ENCODE results near the gene CDKL1.

The CDKL1 gene

DNA sequence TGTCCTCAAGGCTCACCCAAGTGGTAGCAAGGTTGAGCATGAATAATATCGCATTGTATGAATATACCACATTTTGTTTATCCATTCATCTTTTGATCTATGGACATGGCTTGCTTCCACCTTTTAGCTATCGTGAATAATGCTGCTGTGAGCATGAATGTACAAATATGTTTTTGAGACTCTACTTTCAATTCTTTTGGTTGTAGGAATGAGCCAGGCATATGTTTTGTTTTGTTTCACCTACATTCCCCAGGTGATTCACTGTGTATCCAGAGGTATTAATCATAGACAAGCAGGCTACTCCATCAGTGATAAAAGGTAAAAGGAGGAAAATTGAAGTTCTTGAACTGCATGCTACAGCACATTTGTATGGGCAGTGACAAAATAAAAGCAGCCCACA lies 35.8 kb downstream of the CDKL1 start:
- Histone ChIP-seq H3K79me2 (ENCODE audit: insufficient read depth, low read length) (no peaks in the 10 kb centered on the region), H3K9ac (ENCODE audit: low read depth, low read length) (no peak overlapping the region), H4K20me1 (ENCODE audit: insufficient read depth, low read length) (no peaks in the 10 kb centered on the region), H2AFZ (ENCODE audit: low read depth, low read length) (no peak overlapping the region), H3K27ac (ENCODE audit: low read length) (no peak overlapping the region), H3K4me1 (ENCODE audit: insufficient read depth, low read length) (peaks cover 26% of the 10 kb centered on the region), H3K9me3 (ENCODE audit: insufficient read depth, low read length, severe bottlenecking) (no peaks in the 10 kb centered on the region), H3K36me3 (ENCODE audit: insufficient read depth, low read length) (peaks cover 3% of the 10 kb centered on the region; the same call in 1 of the 2 replicates), H3K27me3 (ENCODE audit: insufficient read depth, low read length, poor library complexity) (no peaks in the 10 kb centered on the region), H3K4me3 (ENCODE audit: low read depth in 1 of 2, low read length in 2 of 2) (no peak overlapping the region), H3K4me2 (ENCODE audit: insufficient read depth, low read length) (no peak overlapping the region)
- no peak for DNase-seq
- TF ChIP-seq, protein P1, sequence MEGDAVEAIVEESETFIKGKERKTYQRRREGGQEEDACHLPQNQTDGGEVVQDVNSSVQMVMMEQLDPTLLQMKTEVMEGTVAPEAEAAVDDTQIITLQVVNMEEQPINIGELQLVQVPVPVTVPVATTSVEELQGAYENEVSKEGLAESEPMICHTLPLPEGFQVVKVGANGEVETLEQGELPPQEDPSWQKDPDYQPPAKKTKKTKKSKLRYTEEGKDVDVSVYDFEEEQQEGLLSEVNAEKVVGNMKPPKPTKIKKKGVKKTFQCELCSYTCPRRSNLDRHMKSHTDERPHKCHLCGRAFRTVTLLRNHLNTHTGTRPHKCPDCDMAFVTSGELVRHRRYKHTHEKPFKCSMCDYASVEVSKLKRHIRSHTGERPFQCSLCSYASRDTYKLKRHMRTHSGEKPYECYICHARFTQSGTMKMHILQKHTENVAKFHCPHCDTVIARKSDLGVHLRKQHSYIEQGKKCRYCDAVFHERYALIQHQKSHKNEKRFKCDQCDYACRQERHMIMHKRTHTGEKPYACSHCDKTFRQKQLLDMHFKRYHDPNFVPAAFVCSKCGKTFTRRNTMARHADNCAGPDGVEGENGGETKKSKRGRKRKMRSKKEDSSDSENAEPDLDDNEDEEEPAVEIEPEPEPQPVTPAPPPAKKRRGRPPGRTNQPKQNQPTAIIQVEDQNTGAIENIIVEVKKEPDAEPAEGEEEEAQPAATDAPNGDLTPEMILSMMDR (IDR thresholded peaks at IDR 0.05; ENCODE audit: borderline replicate concordance, extremely low read depth, low read length, poor library complexity, severe bottlenecking) = no peak
- TF ChIP-seq EZH2 (IDR thresholded peaks at IDR 0.05; ENCODE audit: borderline replicate concordance, low read depth, low read length, severe bottlenecking) = no peak
- ATAC-seq (ENCODE audit: insufficient read depth, low read depth) = no peak

DNA sequence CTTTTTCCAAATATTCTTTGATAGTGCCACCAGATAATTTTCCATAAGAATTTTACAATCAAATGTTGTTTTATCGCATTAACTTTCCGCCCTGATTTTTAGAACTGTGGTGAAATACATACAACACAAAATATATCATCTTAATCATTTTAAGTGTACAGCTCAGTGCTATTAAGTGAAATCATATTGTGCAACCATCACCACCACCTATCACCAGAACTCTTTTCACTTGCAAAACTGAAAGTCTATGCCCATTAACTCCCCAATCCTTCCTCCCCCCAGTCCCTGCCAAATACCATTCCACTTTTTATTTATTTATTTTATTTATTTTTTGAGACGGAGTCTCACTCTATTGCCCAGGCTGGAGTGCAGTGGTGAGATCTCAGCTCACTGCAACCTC lies 36.6 kb downstream of the CDKL1 start:
- Histone ChIP-seq H3K4me1 (ENCODE audit: insufficient read depth, low read length) (peaks cover 26% of the 10 kb centered on the region), H3K4me2 (ENCODE audit: insufficient read depth, low read length) (no peak overlapping the region), H2AFZ (ENCODE audit: low read depth, low read length) (no peak overlapping the region), H3K27me3 (ENCODE audit: insufficient read depth, low read length, poor library complexity) (no peaks in the 10 kb centered on the region), H3K79me2 (ENCODE audit: insufficient read depth, low read length) (no peaks in the 10 kb centered on the region), H3K36me3 (ENCODE audit: insufficient read depth, low read length) (peaks cover 3% of the 10 kb centered on the region; the same call in 1 of the 2 replicates), H3K9me3 (ENCODE audit: insufficient read depth, low read length, severe bottlenecking) (no peaks in the 10 kb centered on the region), H3K9ac (ENCODE audit: low read depth, low read length) (no peak overlapping the region), H3K27ac (ENCODE audit: low read length) (no peak overlapping the region), H3K4me3 (ENCODE audit: low read depth in 1 of 2, low read length in 2 of 2) (no peak overlapping the region), H4K20me1 (ENCODE audit: insufficient read depth, low read length) (no peaks in the 10 kb centered on the region)
- ATAC-seq (ENCODE audit: insufficient read depth, low read depth) = no peak
- DNase-seq = no peak
- no peak for TF ChIP-seq EZH2 (IDR thresholded peaks at IDR 0.05; ENCODE audit: borderline replicate concordance, low read depth, low read length, severe bottlenecking)
- TF ChIP-seq, protein P1 (IDR thresholded peaks at IDR 0.05; ENCODE audit: borderline replicate concordance, extremely low read depth, low read length, poor library complexity, severe bottlenecking) = no peak

DNA sequence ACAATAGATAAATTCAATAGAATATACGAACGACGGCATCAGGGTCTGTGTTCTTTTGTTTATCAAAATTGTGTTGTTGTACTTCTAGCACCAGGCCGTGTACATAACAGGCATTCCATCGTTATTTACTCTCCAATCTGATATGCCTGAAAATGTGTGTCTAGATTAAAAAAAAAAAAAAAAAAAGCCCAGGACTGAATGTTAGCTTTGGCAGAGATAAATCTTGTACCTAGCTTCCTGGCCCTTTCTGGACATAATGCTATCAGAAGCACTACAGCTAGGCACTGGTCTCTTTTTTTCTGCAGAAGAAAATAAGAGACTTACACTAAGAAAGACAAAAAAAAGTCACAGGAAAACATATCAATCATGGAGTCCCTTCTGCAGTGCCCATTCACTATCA lies 37.0 kb downstream of the CDKL1 start:
- H3K9me3 ChIP-seq (ENCODE audit: insufficient read depth, low read length, severe bottlenecking) = no peaks in the 10 kb centered on the region
- TF ChIP-seq EZH2 (IDR thresholded peaks at IDR 0.05; ENCODE audit: borderline replicate concordance, low read depth, low read length, severe bottlenecking) = no peak
- TF ChIP-seq, protein P1 (IDR thresholded peaks at IDR 0.05; ENCODE audit: borderline replicate concordance, extremely low read depth, low read length, poor library complexity, severe bottlenecking) = no peak

More for the DNA sequence above, 37.0 kb downstream of the CDKL1 start:
- Histone ChIP-seq H3K4me1 (ENCODE audit: insufficient read depth, low read length) (peaks cover 25% of the 10 kb centered on the region), H3K9ac (ENCODE audit: low read depth, low read length) (no peak overlapping the region), H3K4me3 (ENCODE audit: low read depth in 1 of 2, low read length in 2 of 2) (no peak overlapping the region), H2AFZ (ENCODE audit: low read depth, low read length) (no peak overlapping the region), H3K36me3 (ENCODE audit: insufficient read depth, low read length) (peaks cover 3% of the 10 kb centered on the region; the same call in 1 of the 2 replicates), H4K20me1 (ENCODE audit: insufficient read depth, low read length) (no peaks in the 10 kb centered on the region), H3K79me2 (ENCODE audit: insufficient read depth, low read length) (no peaks in the 10 kb centered on the region), H3K4me2 (ENCODE audit: insufficient read depth, low read length) (no peak overlapping the region), H3K27ac (ENCODE audit: low read length) (no peak overlapping the region), H3K27me3 (ENCODE audit: insufficient read depth, low read length, poor library complexity) (no peaks in the 10 kb centered on the region)
- ATAC-seq (ENCODE audit: insufficient read depth, low read depth) (no peak), DNase-seq (no peak)

Measured in DND-41 (cell line).